Astrocyte (in vitro differentiated cells and primary cell): ENCODE data around the gene RALB.

Source experiments
- CTCF ChIP-seq: IDR thresholded peaks from 2 replicates; pipeline ENCODE4 v1.5.1; 2011; ENCODE audit warnings: low read depth, mild to moderate bottlenecking, inconsistent platforms, low read length, moderate library complexity; ENCODE audit not compliant: insufficient read depth
- EZH2 ChIP-seq: IDR thresholded peaks from 2 replicates; pipeline ENCODE4 v1.6.1; 2012; ENCODE audit warnings: mild to moderate bottlenecking, low read length, inconsistent platforms; ENCODE audit not compliant: insufficient read depth

- TF ChIP-seq CTCF = no peak
- no peak for TF ChIP-seq EZH2
Observed at GRCh38 chr2:120267348-120267747, 14.7 kb downstream of the RALB start.
